H1 (cell line): ENCODE measurements around the gene QRSL1. TPM values are rescaled to one million over a fixed set of nuclear protein-coding genes. Genes with fewer than 3 reads are reported as not detected.
A peak's percentile ranks its signal among the peaks of the same experiment; 100 is the strongest.

Experiments
- CBX5 ChIP-seq: fragments of 300-800, 300-1000 bp; sonication (generic); IDR thresholded peaks from 2 replicates; pipeline ENCODE4 v1.7.1; 2016; ENCODE audit warnings: antibody characterized with exemption, low read length, low read depth
- CBX8 ChIP-seq: fragments of 300-800, 300-1000 bp; sonication (generic); IDR thresholded peaks from 2 replicates; pipeline ENCODE4 v1.7.1; 2016; ENCODE audit warnings: low read depth, low read length, borderline replicate concordance
- CHD2 ChIP-seq: IDR thresholded peaks from 2 replicates; pipeline ENCODE4 v1.6.1; 2012; ENCODE audit warnings: low read length, improper control_type of control experiment
- CTBP2 ChIP-seq: IDR thresholded peaks from 2 replicates; pipeline ENCODE4 v1.7.0; 2011; ENCODE audit warnings: borderline replicate concordance, mild to moderate bottlenecking, moderate library complexity, mixed read lengths, low read length; ENCODE audit not compliant: insufficient read depth, insufficient read length
- EZH2 ChIP-seq: fragments of 200-600 bp; sonication (generic); IDR thresholded peaks from 2 replicates; pipeline ENCODE4 v1.7.1; 2012; ENCODE audit warnings: low read depth, mild to moderate bottlenecking, moderate library complexity, low read length, inconsistent platforms; ENCODE audit not compliant: severe bottlenecking
- GABPA ChIP-seq: IDR thresholded peaks from 2 replicates; pipeline ENCODE4 v1.6.1; 2011; ENCODE audit warnings: mild to moderate bottlenecking, low read length, moderate library complexity, borderline replicate concordance; ENCODE audit not compliant: insufficient read depth
- HDAC6 ChIP-seq: IDR thresholded peaks from one replicate; pipeline ENCODE4 v1.7.1; 2012; ENCODE audit warnings: low read depth, mild to moderate bottlenecking, inconsistent platforms, low read length, moderate library complexity
- JUN ChIP-seq: IDR thresholded peaks from 2 replicates; pipeline ENCODE4 v1.6.1; 2011; ENCODE audit warnings: low read depth, mild to moderate bottlenecking, improper control_type of control experiment, low read length
- MAX ChIP-seq: IDR thresholded peaks from 2 replicates; pipeline ENCODE4 v1.6.1; 2012; ENCODE audit warnings: inconsistent platforms
- POLR2AphosphoS5 ChIP-seq: IDR thresholded peaks from 2 replicates; pipeline ENCODE4 v1.6.1; 2011; ENCODE audit warnings: low read depth, low read length
- RBBP5 ChIP-seq: IDR thresholded peaks from 2 replicates; pipeline ENCODE4 v1.7.1; 2012; ENCODE audit warnings: low read depth, mild to moderate bottlenecking, inconsistent platforms, low read length, moderate library complexity, borderline replicate concordance
- RNF2 ChIP-seq: fragments of 200-900, 300-1000 bp; sonication (generic); IDR thresholded peaks from 2 replicates; pipeline ENCODE4 v1.7.1; 2016; ENCODE audit warnings: borderline replicate concordance, low read depth, mild to moderate bottlenecking, antibody characterized with exemption, low read length; ENCODE audit not compliant: poor library complexity, severe bottlenecking; ENCODE audit errors: missing control alignments
- RXRA ChIP-seq: IDR thresholded peaks from 2 replicates; pipeline ENCODE4 v1.6.1; 2011; ENCODE audit warnings: low read depth, mild to moderate bottlenecking, low read length, moderate library complexity; ENCODE audit not compliant: insufficient read depth
- SIN3A ChIP-seq, 2 experiments: IDR thresholded peaks in 1 of 2; conservative IDR thresholded peaks in 1 of 2; 2 replicates each; pipeline ENCODE4 v1.6.1; 2011 to 2012; ENCODE audit warnings: low read length in 2 of 2, improper control_type of control experiment in 1 of 2, low read depth in 1 of 2, mild to moderate bottlenecking in 1 of 2
- SIRT6 ChIP-seq: IDR thresholded peaks from one replicate; pipeline ENCODE4 v1.7.1; 2012; ENCODE audit warnings: low read length, inconsistent platforms
- SP1 ChIP-seq: IDR thresholded peaks from 2 replicates; pipeline ENCODE4 v1.6.1; 2011; ENCODE audit warnings: low read depth, low read length
- TBP ChIP-seq: IDR thresholded peaks from 2 replicates; pipeline ENCODE4 v1.6.1; 2011; ENCODE audit warnings: low read depth, low read length, improper control_type of control experiment
- TCF12 ChIP-seq: IDR thresholded peaks from 2 replicates; pipeline ENCODE4 v1.6.1; 2011; ENCODE audit warnings: low read depth, mild to moderate bottlenecking, low read length
- polyA plus RNA-seq, 7 experiments: library from polyadenylated mRNA; depleted of rRNA in 3 of 7; stranded (reverse) in 5 of 7; unstranded in 2 of 7; fragments of >200 nt in 5 of 7; fragments of 200-250 nt in 2 of 7; gene quantifications; 1 replicate in 5 of 7; 2 replicates in 1 of 7; 4 replicates in 1 of 7; pipeline versions ENCODE4 v1.2.1 to v1.2.3, GENCODE V29; 2011 to 2013; ENCODE audit warnings: missing spikeins in 2 of 7, mixed read lengths in 2 of 7
- total RNA-seq: library from RNA; stranded (reverse); fragmentation: NEBNext Ultra II Directional; extraction: Animal tissue kit (Norgen Biotek cat#: 25700); gene quantifications from 2 replicates; pipeline ENCODE4 v1.2.1, GENCODE V29; 2021
- TF ChIP-seq, protein P1 (sequence below): IDR thresholded peaks from 2 replicates; pipeline ENCODE4 v1.6.1; 2012; ENCODE audit warnings: inconsistent platforms

Gene QRSL1
- total and polyA plus RNA-seq, 2 of the 8 experiments (the other 6 are each of a cell fraction or from before 2014, with no cell fraction given), result 7.8 to 22.2 TPM

DNA sequence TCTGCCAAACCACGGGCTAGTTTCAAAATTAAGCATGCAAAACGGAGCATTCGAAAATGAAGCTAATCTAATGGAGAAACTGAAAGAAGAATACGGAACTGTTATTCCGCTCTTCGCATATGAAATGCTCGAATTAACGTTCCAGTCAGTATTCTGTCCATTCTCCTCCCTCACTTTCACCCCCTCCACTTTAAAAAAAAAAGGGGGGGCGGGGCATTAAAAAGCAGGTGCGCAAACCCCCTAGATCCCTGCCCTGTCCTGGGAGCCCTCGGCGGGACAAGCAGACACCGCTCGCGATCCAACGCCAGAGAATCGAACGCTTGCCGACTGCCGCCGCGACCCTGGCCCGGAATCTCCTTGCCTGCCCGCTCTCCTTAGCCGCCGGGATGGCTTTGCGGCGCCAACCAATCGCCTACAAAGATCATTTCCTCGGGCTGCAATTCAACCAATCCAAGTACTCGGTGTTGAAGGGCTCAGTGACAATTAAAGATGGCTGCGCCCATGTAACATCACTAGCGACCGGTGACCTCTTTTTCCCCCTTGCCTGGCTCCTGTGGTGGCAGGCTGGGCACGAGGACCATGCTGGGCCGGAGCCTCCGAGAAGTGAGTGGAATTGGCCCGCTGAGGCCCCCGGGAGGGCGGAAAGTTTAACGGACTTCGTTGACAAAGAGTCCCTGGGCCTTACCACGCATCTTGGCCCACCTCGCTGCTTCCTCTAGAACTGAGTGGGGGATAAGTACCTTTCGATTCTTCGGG is at the start of gene QRSL1, which contains the start of gene RTN4IP1 (continued):
- TF ChIP-seq RXRA, result no peak
- no peak; the same call in none of the 2 replicates for TF ChIP-seq POLR2AphosphoS5
- peak in 1 of 2 experiments; percentile 79; a peak in 2 of 4 replicates for TF ChIP-seq SIN3A (conservative IDR thresholded peaks at IDR 0.05 in 1 of 2, IDR thresholded peaks at IDR 0.05 in 1 of 2; ENCODE audit: low read depth in 1 of 2, low read length in 2 of 2)
- no peak for TF ChIP-seq HDAC6
- peak; percentile 66; the same call in 1 of the 2 replicates for TF ChIP-seq MAX
- no peak for TF ChIP-seq EZH2
- no peak for TF ChIP-seq CTBP2
- peak; percentile 90 for TF ChIP-seq TBP
- TF ChIP-seq, protein P1, sequence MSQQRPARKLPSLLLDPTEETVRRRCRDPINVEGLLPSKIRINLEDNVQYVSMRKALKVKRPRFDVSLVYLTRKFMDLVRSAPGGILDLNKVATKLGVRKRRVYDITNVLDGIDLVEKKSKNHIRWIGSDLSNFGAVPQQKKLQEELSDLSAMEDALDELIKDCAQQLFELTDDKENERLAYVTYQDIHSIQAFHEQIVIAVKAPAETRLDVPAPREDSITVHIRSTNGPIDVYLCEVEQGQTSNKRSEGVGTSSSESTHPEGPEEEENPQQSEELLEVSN, result 0 out of 2 replicates have a peak, but pooled peaks have one; percentile 31
- no peak for TF ChIP-seq SIRT6
- TF ChIP-seq JUN, result no peak
- no peak for TF ChIP-seq TCF12
- no peak for TF ChIP-seq CBX5
- TF ChIP-seq RBBP5, result peak; percentile 90; the same call in 1 of the 2 replicates
- TF ChIP-seq GABPA, result no peak
- TF ChIP-seq CHD2, result peak; percentile 87
- TF ChIP-seq SP1, result peak; percentile 98
- TF ChIP-seq RNF2, result no peak
- no peak for TF ChIP-seq CBX8
